ENCODE measurements around the gene OXGR1.
"Not testable (repeated sequence)": the region's sequence is repeated elsewhere in the genome, so short reads cannot be mapped to it uniquely, and the experiment has no call there.

The OXGR1 gene

DNA sequence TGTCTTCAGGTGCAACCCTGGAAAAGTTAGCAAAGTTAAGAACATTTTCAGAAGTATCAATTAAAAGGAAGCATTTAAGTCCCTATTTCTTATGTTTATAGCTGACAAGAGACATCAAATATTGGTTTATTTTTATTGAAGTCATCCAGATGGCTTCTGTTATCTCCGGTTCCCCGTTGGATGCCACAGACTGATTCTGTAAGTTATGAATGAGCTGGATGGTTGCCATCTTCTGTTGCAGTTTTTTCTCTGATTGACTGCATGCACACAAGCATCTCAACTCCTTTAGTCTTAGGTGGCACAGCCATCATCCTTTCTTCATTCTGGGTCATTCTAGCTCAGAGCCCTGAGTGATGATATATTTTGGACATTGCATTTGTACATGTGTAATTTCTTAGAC, 10.6 kb upstream of the OXGR1 start:
- no peak for DNase-seq

DNA sequence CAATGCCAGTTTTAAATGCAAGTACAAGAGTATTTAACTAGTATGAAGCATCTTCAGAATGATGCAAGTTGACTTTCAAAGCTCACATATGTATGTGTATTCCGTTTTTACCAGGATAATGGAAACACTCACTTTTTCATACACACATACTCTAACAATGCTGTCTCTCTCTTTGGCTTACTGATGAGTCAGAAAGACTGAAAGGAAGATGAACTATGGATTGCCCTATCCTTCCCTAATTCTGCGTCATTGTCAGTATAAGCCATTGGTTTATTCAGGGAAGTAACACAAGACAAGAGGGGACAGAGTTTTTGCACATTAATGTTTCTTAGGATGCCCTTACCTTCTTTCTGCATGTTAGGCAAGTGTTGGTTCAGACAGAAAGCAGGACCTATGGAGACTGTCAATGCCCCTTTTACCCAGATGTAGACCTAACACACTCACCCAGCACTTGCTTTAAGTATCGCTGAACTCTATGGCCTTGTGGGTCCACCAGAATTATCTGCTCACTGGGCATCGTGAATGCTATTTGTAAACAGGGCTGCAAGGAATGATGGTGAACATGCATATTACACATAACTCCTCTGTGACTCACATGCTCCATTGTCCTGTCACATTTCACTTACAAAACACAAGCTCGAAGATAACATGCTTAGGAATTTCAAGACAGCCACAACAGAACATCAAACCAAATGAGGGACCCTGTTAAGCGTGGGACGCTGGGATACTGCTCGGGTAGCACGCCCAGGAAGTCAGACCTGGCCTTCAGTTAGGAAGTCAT, 10.0 kb upstream of the OXGR1 start:
- peak; percentile 58 for DNase-seq

DNA sequence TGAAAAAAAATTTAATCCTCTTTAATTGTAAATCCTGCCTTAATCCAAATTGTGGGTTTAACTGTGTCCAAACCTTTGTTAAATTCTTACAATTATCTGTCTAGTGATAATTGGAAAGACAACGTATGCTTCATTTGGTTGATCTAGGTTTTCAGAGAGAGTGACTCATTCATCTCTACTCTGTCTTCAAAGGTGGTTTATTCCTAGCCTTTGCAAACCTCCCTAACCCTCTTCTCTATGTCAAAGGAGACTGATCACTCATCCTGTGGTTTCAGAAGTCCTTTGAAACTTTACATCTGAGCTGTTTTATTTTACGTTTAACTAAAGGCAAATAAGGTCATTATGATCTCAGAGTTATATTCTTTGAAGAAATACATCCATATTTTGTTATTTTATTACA, 8.8 kb upstream of the OXGR1 start:
- DNase-seq, result no peak

DNA sequence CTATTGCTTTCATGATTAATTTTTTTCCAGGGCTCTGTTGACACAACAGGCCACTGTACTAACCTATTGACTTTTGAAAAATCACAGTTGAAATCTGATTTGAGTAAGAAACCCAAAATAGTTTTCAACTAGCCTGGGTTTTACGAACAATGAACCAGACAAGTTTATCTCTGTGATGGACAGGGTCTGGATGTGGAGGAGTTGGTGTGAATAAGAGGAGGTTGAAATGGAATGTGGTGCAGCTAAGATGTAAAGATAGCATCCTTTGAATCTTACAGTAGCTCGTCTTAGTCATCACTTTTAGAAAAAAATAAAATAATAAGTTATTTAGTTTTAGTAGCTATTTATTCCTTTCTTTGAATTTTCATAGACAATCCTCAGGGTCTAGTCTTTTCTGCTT, 8.3 kb upstream of the OXGR1 start:
- DNase-seq, result no peak

DNA sequence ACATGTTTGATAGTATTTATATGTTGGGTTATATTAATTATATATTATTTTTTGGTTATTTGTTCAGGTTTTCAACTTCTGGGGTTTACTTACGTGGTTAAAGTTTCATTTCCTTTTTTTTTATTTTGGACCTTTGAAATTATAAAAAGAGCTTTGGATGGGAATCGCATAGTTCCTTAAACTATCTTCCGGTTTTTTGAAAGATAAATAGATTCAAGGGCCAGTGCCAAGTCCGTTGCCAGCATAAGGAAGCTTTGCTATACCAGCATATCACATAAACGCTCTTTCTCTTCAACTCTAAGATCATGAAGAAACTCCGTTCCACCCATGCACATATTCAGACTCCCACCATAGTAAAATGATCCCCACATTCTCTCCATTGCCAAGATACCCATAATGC, 7.4 kb upstream of the OXGR1 start:
- peak; percentile 67 for DNase-seq

DNA sequence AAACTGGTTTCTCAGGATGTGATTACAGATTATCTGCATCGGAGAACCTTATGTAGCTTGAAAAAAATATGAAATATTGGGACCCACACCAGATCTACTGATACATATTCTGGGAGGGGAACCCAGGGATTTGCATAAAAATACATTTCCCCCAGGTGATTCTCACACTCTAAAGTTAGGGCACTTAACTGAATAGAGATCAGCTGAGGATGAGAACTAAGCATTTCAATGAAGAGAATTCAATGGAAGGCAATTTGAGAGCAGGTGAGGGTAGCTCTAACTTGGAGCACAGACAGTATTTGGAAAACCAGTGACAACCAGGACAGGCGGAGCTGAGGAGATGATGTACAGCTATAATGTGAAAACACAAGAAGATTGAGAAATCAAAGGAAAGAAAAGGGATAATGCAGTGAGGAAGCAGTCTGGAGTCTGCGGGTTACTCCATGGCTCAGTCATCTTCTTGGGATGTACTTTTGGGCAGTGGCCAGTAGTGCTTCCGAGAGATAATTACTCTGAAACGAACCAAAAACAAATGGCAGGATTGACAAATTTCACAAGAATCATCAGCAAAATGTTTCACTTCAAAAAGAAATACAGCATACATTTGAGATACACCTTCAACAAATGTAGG, 6.1 kb upstream of the OXGR1 start:
- no peak for DNase-seq

DNA sequence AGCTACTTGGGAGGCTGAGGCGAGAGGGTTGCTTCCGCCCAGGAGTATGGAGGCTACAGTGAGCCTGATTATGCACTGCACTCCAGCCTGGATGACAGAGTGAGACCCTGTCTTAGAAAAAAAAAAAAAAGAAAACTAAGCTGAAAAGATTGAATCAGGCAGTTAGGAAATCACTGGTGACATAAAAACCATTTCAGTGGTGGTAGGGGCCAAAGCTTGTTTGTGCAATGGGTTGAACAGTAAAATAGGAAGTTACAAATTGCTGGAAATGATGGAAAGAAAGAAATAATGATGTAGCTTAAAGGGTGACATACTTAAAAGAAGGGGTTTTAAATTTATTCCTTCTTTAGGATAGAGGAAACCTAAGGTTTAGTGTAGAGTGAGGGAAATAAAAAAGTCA, 4.8 kb upstream of the OXGR1 start:
- DNase-seq, result peak; percentile 57

DNA sequence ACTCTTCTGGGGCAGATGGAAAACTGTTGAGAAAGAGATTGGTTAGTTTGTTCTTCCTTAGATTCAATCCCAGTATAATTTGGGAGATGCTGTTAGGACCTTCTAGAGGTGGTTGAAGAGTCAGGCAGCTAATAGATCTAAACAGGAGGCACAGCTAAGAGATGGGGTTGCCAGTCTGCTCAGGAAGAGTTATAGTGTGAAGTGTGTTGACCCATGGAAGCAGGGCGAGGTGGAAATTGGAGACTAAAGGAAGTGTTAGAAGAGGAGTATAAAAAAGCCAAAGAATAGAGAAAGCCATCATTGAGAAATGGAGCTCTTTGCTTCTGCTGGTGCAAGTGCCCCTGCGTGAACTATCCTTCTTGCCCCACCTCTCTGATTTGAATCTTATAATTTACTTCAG, 3.8 kb upstream of the OXGR1 start:
- no peak for DNase-seq

DNA sequence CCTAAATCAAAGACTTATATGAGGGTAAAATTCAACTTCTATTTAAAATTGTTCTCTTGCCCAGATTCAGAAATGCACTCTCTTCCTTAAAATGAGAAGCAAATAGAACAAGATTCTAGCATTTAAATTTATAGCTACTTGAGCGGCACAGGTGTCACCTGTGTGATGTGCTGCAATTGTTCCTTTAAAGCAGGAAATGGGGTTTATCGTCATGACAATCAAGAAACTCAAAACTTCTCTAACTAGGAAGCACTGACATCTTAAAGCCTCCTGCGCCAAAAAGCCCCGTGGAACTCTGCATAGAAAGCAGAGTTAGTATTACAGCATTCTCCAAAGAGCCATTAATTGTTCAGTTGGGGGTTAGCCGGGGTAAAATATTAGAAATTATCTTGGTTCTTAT, 2.6 kb upstream of the OXGR1 start:
- DNase-seq, result no peak

DNA sequence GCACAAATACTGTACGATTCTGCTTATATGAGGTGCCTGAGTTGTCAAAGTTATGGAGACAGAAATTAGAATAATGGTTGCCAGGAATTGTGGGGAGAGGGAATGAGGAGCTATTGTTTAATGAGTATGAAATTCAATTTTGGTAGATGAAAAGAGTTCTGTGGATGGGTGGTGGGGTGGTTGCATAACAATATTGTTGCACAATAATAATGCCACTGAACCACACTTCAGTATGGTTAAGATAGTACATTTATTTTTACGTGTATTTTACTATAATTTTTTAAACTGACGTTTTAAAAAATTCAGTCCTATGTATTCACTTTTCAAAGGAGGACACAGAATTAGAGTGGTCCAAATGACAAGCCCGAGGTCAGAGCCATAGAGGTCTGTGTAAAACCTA, 1.8 kb upstream of the OXGR1 start:
- DNase-seq, result no peak

DNA sequence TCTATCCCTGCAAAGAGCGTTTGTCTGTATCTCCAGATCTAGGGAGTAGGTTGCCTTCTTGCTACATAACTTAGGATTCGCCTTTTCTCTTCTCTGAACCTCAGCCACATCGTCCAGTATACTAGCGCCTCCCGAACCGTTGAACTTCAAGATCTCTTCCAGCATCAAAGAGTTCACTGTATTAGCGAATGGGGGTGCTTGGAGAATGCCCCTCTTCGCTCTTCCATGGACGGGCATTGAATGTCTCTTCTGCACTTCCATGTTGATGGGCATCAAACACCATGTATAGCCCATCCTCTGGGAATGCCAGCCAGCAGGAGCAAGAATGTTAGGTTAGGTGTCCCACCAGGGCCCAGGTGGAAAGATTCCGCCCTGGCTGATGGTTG, 575 bp upstream of the OXGR1 start:
- no peak for DNase-seq

DNA sequence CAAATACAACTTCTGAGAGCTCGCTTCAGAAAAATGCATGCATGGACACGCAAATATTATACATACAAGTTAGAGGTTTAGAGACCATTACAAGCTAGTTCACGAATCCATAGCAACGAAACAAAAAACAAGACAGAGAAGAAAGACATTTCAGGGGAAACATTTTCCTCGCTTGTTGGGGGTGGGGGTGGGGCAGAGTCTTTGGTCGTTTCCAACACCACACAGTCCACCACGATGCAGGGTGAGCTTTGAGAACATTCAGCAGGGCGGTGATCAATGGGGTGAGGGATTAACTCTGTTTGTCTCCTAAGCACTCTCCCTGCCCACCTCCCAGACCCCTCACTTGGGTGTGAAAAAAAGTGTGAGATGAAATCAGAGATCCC, 651 bp downstream of the OXGR1 start:
- DNase-seq, result no peak

DNA sequence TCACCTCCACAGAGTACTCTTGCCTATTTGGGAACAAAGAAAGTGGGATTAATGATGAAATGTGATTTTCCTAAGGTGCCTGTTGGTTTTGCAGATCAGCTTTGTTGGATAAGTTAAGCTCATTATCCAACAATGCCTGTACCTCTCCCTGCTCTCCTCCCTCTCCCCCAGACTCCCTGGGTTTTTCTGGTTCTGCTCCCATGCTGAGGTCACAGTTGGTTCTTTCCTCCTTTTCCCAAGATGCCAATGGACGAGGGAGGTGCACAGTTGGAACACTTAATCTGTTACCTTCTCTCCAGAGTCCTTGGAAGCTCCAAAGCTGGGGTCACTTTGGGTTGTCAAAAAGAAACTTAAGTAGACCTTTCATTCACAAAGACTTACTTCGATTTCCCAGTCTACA, 1.6 kb downstream of the OXGR1 start:
- DNase-seq, result no peak

DNA sequence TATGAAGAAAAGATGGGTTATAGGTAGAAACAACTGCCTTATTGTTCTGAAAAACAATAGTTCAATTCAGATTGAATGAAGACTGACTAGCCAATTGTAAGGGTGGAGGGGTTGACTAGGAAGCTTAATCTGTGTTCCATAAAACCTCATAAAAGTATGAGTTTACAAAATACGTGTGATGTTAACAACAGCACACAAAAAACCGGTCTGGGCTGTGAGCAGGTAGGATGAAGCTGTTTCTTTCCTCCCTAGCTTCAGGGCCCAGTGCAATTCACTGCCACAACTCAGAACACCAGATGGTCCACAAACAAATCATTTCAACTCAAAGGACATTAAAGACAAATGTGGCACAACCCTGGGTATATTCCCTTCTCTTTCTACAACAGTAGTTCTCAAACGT, 3.2 kb downstream of the OXGR1 start:
- DNase-seq, result no peak

DNA sequence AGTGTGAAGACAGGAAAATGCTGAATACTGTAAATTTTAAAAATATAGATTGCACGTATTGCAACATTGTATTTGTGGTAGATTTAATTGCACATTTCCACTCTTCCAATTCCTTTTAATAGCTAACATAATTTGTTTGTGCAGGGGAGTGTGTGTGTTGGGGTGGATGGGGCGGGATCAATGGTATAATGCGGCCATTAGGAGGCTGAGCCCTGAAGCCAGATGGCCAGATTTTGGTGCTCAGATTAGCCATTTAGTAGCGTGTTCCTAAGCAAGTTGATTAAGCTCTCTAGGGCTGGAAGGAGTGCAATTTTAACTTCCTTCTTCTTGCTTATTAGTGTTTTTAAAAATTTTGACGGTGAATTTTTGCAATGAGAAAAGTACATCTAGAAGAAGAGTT, 5.8 kb downstream of the OXGR1 start:
- no peak for DNase-seq

DNA sequence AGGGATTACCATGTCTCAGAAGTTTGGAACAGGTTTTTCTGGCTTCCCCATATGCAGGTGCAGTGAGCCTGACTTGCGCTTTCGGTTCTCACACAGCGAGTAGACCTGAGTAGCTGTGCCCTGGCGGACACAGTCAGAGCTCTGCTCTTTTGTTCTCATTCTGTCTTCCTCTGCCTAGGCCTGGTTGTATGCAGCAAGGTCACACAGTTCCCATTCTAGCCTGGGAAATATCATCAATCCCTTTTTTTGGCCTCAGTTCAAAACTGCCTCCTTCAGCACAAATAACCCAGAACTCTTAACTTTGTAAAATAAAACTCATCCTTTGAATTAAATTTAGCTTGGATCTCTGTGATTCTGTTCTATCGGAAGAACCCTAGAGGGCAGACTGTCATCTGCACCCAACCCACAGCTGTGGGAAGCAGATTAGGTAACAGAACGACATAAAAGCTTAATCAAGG, 10.2 kb downstream of the OXGR1 start:
- peak; percentile 10 for DNase-seq

DNA sequence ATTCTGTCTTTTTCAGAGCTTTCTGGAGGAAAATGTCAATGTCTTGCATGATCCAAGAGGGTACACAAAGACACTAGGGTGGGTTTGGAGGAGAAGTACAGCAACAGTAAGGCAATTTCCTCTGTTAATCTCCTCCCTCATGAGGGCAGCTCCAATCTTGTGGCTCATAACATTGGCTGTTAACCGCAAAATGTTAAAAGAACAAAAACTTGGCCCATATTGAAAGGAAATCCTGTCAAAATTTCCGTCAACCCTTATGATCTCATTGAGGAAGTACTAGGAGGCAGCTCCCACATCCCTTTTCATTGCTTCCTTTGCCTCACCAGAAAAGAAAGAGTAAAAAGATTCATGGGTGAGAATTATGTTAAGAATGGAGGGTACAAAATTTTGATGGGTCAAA, 11.6 kb downstream of the OXGR1 start:
- DNase-seq, result peak; percentile 87

DNA sequence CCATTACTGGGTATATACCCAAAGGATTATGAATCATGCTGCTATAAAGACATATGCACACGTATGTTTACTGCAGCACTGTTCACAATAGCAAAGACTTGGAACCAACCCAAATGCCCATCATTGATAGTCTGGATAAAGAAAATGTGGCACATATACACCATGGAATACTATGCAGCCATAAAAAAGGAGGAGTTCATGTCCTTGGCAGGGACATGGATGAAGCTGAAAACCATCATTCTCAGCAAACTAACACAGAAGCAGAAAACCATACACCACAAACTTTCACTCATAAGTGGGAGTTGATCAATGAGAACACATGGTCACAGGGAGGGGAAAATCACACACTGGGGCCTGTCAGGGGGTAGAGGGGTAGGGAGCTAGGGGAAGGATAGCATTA, 14.4 kb downstream of the OXGR1 start:
- DNase-seq, result not testable (repeated sequence)

DNA sequence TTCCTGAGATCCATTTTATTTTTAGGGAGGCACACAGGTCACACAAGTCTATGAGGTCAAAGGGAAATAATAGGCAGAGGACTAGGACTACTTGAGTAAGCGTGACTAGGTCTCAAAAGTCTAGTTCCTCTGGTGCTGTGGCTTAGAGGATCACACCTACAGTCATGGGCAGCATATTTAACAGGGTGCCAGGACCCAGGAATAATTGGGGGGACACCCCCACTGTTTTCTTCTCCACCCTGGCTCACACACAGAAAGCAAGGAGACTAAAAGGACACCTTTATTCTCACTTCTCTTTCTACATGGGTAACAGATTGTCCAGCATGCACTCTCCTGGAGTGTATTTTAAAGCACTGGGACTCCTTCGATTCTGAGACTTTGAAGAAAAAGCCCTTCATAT, 26.2 kb downstream of the OXGR1 start:
- DNase-seq, result no peak

DNA sequence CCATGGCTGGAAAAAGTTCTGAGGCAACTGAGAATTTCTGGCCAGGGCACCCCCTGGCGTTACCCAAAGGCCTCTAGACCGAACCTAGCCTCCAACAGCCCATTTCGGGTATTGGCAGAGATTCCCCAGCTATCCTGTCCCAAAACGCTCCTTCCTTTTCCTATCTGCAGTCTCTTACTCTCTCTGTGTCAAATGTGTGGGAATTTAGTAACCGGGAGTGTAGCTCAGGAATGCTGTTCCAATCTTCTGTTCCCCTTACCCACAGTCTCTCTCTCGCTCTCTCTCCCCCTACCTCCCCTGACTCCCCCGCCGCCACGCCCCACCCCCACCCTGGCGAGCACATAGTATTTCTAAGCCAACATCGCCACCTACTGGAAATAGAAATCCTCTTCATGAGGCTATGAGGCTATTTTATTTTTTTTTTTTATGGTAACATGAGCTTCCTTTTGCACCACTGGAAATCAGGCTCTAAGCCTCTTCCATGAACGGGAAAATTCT, 27.0 kb downstream of the OXGR1 start:
- DNase-seq, result no peak

DNA sequence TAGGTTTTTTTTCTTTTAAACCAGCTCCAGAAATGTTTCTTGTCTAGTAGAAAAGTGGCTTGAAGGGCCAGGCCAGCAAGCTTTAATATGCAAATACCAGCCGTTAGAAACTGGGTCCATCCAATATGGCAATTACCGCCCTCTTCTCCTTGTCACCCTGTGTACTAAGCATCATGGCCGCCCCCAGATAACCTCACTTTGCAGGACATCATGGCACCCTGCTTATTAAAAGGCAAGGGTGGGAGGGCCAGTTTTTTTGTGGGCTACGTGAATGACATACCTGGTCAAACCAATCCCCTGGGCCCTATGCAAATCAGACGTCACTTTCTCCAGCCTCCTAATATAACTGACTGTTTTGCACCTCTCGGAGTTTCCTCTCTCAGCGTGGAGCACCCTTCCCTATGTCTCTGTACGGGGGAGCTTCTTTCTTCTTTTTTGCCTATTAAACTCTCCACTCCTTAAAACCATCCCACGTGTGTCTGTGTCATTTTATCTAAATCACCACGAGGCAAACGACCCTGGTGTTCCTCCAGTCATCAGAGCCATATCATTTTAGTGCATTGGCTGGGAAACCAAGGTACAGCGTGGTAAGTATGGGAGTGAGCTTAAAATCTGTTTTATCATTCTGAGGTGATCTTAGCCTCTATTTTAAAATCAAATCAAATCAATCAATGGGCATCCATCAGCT, 27.7 kb downstream of the OXGR1 start:
- DNase-seq, result no peak

DNA sequence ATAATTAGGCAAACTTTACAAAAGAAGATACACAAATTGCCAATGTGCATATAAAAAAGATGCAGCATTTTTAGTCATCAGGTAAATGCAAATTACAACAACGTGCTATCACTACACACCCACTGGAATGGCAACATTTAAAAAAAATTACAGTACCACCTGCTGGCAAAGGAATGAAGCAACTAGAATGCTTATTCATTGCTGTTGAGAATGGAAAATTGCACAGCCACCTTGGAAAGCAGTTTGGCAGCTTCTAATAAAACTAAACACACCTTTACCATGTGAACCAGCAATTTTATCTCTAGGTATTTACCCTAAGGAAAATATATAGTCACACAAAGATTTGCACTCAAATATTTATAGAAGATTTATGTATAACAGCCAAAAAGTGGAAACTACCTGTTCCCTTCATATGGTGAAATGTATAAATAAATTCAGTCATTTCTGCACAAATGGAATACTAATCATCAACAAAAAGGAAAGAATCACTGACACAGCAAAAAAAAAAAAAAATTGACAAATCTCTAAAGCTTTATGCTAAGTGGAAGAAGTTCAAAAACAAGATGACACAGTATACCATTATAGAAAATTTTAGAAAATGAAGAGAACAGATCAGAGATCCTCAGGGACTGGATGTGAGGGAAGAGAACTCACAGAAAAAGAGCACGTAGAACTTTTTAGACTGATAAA, 30.3 kb downstream of the OXGR1 start:
- no peak for DNase-seq

DNA sequence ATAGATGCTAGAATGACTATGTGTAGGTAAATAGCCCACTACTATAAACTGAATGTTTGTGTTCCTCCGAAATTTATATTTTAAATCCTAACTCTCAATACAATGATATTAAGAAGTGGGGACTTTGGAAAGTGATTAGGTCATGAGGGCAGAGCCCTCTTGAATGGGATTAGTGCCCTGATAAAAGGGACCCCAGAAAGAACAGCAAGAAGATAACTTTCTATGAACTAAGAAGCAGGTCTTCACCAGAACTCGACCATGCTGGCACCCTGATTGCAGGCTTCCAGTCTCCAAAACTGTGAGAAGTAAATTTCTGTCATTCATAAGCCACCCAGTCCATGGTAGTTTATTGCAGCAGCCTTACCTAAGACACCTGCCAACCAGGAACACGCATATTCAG, 33.9 kb downstream of the OXGR1 start:
- no peak for DNase-seq
